Endothelial cell of umbilical vein (primary cell): Measurements from ENCODE around the gene SPDYE4. TPM values are rescaled to one million over a fixed set of nuclear protein-coding genes. Genes with fewer than 3 reads are reported as not detected.

ENCODE experiments used
- BruUV-seq: library from RNA; stranded (reverse); fragments of 400-500 nt; replicated peaks from 2 replicates; lab custom pipeline; 2021; lab: Mats Ljungman, UMichigan
- CTCF ChIA-PET: fragments of 300-600, 350-600 bp; sonication (Branson Sonifier 250); formaldehyde crosslinking; loops from one replicate; lab custom pipeline; 2021; ENCODE audit warnings: antibody characterized with exemption, inconsistent platforms; lab: Charles Lee
- POLR2A ChIA-PET: fragments of 300-600, 350-600 bp; sonication (Branson Sonifier 250); formaldehyde crosslinking; loops from one replicate; lab custom pipeline; 2021; ENCODE audit warnings: antibody characterized with exemption, inconsistent platforms; lab: Charles Lee
- DNase-seq: peaks from one replicate; pipeline ENCODE4 v3.0.0-alpha.2; 2011; ENCODE audit warnings: low read depth, low spot score
- FAIRE-seq: peaks from 2 replicates; lab custom pipeline; 2011; peaks lifted over from hg19 to GRCh38; lab: Jason Lieb, UNC
- H2AFZ ChIP-seq: 2 replicates; pipeline ENCODE4 v1.6.0; 2012; ENCODE audit warnings: low read depth, low read length, control low read depth, inconsistent platforms
- H3K27ac ChIP-seq: 2 replicates; pipeline ENCODE4 v1.5.1; 2011; ENCODE audit warnings: low read depth, mild to moderate bottlenecking, control low read depth, low read length, moderate library complexity; ENCODE audit not compliant: insufficient read depth
- H3K27me3 ChIP-seq, 2 experiments: 2 replicates each; pipeline versions ENCODE4 v1.6.0 to v1.6.1; 2011; ENCODE audit warnings: low read length in 2 of 2, mixed read lengths in 1 of 2; ENCODE audit not compliant: control insufficient read depth in 2 of 2, insufficient read depth in 2 of 2
- H3K36me3 ChIP-seq, 2 experiments: 2 replicates in 1 of 2; 3 replicates in 1 of 2; pipeline ENCODE4 v1.5.1; 2011; ENCODE audit warnings: low read length in 2 of 2, mild to moderate bottlenecking in 1 of 2, moderate library complexity in 1 of 2; ENCODE audit not compliant: control insufficient read depth in 2 of 2, insufficient read depth in 2 of 2; ENCODE audit errors: extremely low read depth in 1 of 2
- H3K4me1 ChIP-seq: 3 replicates; pipeline ENCODE4 v1.5.1; 2011; ENCODE audit warnings: mild to moderate bottlenecking, low read length; ENCODE audit not compliant: control insufficient read depth, insufficient read depth; ENCODE audit errors: extremely low read depth
- H3K4me2 ChIP-seq: 2 replicates; pipeline ENCODE4 v1.6.1; 2011; ENCODE audit warnings: low read length, control low read depth, mixed read lengths; ENCODE audit not compliant: insufficient read depth
- H3K4me3 ChIP-seq, 3 experiments: fragments of 200-600 bp in 1 of 3; sonication (generic), shearing (Covaris generic) in 1 of 3; replicated peaks in 1 of 3; 2 replicates each; pipeline ENCODE4 v1.5.1; 2011 to 2016; ENCODE audit warnings: control low read depth in 3 of 3, low read length in 3 of 3, mild to moderate bottlenecking in 2 of 3, inconsistent platforms in 1 of 3, low read depth in 1 of 3, moderate library complexity in 1 of 3; ENCODE audit not compliant: insufficient read depth in 1 of 3
- H3K79me2 ChIP-seq: 2 replicates; pipeline ENCODE4 v1.6.0; 2012; ENCODE audit warnings: low read length, inconsistent platforms; ENCODE audit not compliant: control insufficient read depth, insufficient read depth
- H3K9ac ChIP-seq: replicated peaks from 2 replicates; pipeline ENCODE3; 2011; ENCODE audit warnings: low read length, control low read depth; ENCODE audit not compliant: insufficient read depth; ENCODE audit errors: extremely low read depth
- H3K9me1 ChIP-seq: replicated peaks from 3 replicates; pipeline ENCODE4 v1.6.0; 2011; ENCODE audit warnings: mild to moderate bottlenecking, low read length; ENCODE audit not compliant: control insufficient read depth, insufficient read depth; ENCODE audit errors: extremely low read depth
- H3K9me3 ChIP-seq: replicated peaks from 2 replicates; pipeline ENCODE4 v1.5.1; 2012; ENCODE audit warnings: low read length, inconsistent platforms; ENCODE audit not compliant: control insufficient read depth, insufficient read depth
- H4K20me1 ChIP-seq: replicated peaks from 2 replicates; pipeline ENCODE3; 2011; ENCODE audit warnings: mild to moderate bottlenecking, low read length; ENCODE audit not compliant: control insufficient read depth, insufficient read depth; ENCODE audit errors: extremely low read depth
- EZH2 ChIP-seq: IDR thresholded peaks from 2 replicates; pipeline ENCODE4 v1.6.1; 2012; ENCODE audit warnings: borderline replicate concordance, low read depth, mild to moderate bottlenecking, moderate library complexity, low read length, inconsistent platforms; ENCODE audit not compliant: severe bottlenecking
- FOS ChIP-seq: IDR thresholded peaks from 2 replicates; pipeline ENCODE4 v1.6.1; 2011; ENCODE audit warnings: mild to moderate bottlenecking, low read length, moderate library complexity, borderline replicate concordance; ENCODE audit not compliant: insufficient read depth
- GATA2 ChIP-seq: IDR thresholded peaks from 2 replicates; pipeline ENCODE4 v1.7.0; 2011; ENCODE audit warnings: low read depth, mild to moderate bottlenecking, moderate library complexity, mixed read lengths, low read length; ENCODE audit not compliant: insufficient read length, insufficient read depth
- JUN ChIP-seq: IDR thresholded peaks from 2 replicates; pipeline ENCODE4 v1.6.1; 2011; ENCODE audit warnings: borderline replicate concordance, low read depth; ENCODE audit not compliant: insufficient read length, insufficient read depth
- MAX ChIP-seq: IDR thresholded peaks from 2 replicates; pipeline ENCODE4 v1.6.1; 2011; ENCODE audit not compliant: insufficient read depth, insufficient read length
- MYC ChIP-seq: IDR thresholded peaks from one replicate; pipeline ENCODE4 v1.6.1; 2011; ENCODE audit warnings: mild to moderate bottlenecking, low read depth, low read length
- POLR2A ChIP-seq: IDR thresholded peaks from 2 replicates; pipeline ENCODE4 v1.6.1; 2012; ENCODE audit warnings: low read depth, mild to moderate bottlenecking, control low read depth, low read length
- POLR2AphosphoS5 ChIP-seq: IDR thresholded peaks from 2 replicates; pipeline ENCODE4 v1.6.1; 2012; ENCODE audit warnings: low read depth, mild to moderate bottlenecking, control low read depth, low read length, moderate library complexity; ENCODE audit not compliant: insufficient read depth
- dilution Hi-C: fragments of 300-500 bp; cut with MboI; formaldehyde crosslinking; loops from one replicate; pipeline ENCODE4 v1.15.0; 2019; ENCODE audit warnings: low sequenced_read_pairs; ENCODE audit not compliant: extremely low pct_ligation_motif_present
- intact Hi-C: fragments of 100-400 bp; cut with micrococcal nuclease; formaldehyde crosslinking; loops from one replicate; pipeline ENCODE4 v1.10.0; 2022
- polyA plus RNA-seq, 4 experiments: library from polyadenylated mRNA; depleted of rRNA in 3 of 4; stranded (reverse) in 3 of 4; unstranded in 1 of 4; fragments of >200 nt; gene quantifications; 2 replicates each; pipeline versions ENCODE4 v1.2.1 to v1.2.3, GENCODE V29; 2011 to 2012; ENCODE audit warnings: missing spikeins in 1 of 4
- total RNA-seq: library from RNA; stranded (reverse); gene quantifications from 2 replicates; pipeline ENCODE4 v1.2.3, GENCODE V29; 2021
- TF ChIP-seq, protein P1 (sequence below), 2 donors: IDR thresholded peaks; 1 replicate in 1 of 2; 2 replicates in 1 of 2; pipeline ENCODE4 v1.5.1; 2011; ENCODE audit warnings: low read length in 2 of 2, mild to moderate bottlenecking in 2 of 2, moderate library complexity in 2 of 2, control low read depth in 1 of 2, inconsistent platforms in 1 of 2, low read depth in 1 of 2; ENCODE audit not compliant: insufficient read depth in 1 of 2; ENCODE audit errors: extremely low read depth in 1 of 2

SPDYE4 gene
- total and polyA plus RNA-seq, 2 donors (not counting 3 experiments of a cell fraction or from before 2014, with no cell fraction given) = not detected

GRCh38 chr17:8736796-8737195 is 21.6 kb downstream of the SPDYE4 start:
- H3K9ac ChIP-seq = no peak overlapping the region
- no peaks in the 10 kb centered on the region for H3K79me2 ChIP-seq
- no TSS peak for BruUV-seq
- dilution Hi-C loops = no loop called here
- H3K4me2 ChIP-seq = no peak overlapping the region
- H3K9me3 ChIP-seq = no peaks in the 10 kb centered on the region
- ChIA-PET CTCF (interaction anchor here (2.1 kb wide), 1 partner anchor 9 kb away, joined by 7 read pairs; no protein-coding TSS in a partner anchor), POLR2A (no interaction called here)
- intact Hi-C loops = no loop called here
- no peak for FAIRE-seq
- H3K27me3 ChIP-seq = peaks cover 0 to 6% of the 10 kb centered on the region in 2 experiments
- no peak overlapping the region for H3K4me3 ChIP-seq
- no peak for DNase-seq
- H3K4me1 ChIP-seq = no peaks in the 10 kb centered on the region
- H3K27ac ChIP-seq = no peak overlapping the region
- H2AFZ ChIP-seq = no peak overlapping the region
- H3K9me1 ChIP-seq = no peaks in the 10 kb centered on the region
- H3K36me3 ChIP-seq = no peaks in the 10 kb centered on the region
- no peaks in the 10 kb centered on the region for H4K20me1 ChIP-seq
- TF ChIP-seq JUN = no peak
- TF ChIP-seq EZH2 = no peak
- TF ChIP-seq GATA2 = no peak
- TF ChIP-seq POLR2A = no peak
- TF ChIP-seq, protein P1, sequence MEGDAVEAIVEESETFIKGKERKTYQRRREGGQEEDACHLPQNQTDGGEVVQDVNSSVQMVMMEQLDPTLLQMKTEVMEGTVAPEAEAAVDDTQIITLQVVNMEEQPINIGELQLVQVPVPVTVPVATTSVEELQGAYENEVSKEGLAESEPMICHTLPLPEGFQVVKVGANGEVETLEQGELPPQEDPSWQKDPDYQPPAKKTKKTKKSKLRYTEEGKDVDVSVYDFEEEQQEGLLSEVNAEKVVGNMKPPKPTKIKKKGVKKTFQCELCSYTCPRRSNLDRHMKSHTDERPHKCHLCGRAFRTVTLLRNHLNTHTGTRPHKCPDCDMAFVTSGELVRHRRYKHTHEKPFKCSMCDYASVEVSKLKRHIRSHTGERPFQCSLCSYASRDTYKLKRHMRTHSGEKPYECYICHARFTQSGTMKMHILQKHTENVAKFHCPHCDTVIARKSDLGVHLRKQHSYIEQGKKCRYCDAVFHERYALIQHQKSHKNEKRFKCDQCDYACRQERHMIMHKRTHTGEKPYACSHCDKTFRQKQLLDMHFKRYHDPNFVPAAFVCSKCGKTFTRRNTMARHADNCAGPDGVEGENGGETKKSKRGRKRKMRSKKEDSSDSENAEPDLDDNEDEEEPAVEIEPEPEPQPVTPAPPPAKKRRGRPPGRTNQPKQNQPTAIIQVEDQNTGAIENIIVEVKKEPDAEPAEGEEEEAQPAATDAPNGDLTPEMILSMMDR (IDR thresholded peaks at IDR 0.05; ENCODE audit: extremely low read depth in 1 of 2, insufficient read depth in 1 of 2, low read depth in 1 of 2, low read length in 2 of 2) = no peak
- TF ChIP-seq MYC = no peak
- TF ChIP-seq FOS = no peak
- no peak for TF ChIP-seq MAX
- no peak for TF ChIP-seq POLR2AphosphoS5
